Measurements from ENCODE around the gene PCCA. TPM values are rescaled to one million over a fixed set of nuclear protein-coding genes. Genes with fewer than 3 reads are reported as not detected.
"Not testable (repeated sequence)": the region's sequence is repeated elsewhere in the genome, so short reads cannot be mapped to it uniquely, and the experiment has no call there.

The PCCA gene
- total and polyA plus RNA-seq, 4 donors, result 17.7 to 37.4 (median 22.6) TPM

- H3K27ac ChIP-seq (ENCODE audit: low read depth in 1 of 2, low read length in 2 of 2), result no peak overlapping the region
- no peaks in the 10 kb centered on the region for H3K9me3 ChIP-seq (ENCODE audit: control insufficient read depth, low read length)
- no peaks in the 10 kb centered on the region for H3K36me3 ChIP-seq (ENCODE audit: control insufficient read depth in 1 of 2, insufficient read depth in 2 of 2, low read length in 1 of 2)
- ATAC-seq (ENCODE audit: low FRiP score) (no peak), DNase-seq (no peak)
- no peaks in the 10 kb centered on the region for H3K27me3 ChIP-seq (ENCODE audit: control insufficient read depth in 1 of 2, insufficient read depth in 2 of 2, low read length in 1 of 2)
- intact Hi-C loops (cut with DNase I), result no loop called here
- no peak overlapping the region for H3K4me3 ChIP-seq (ENCODE audit: low read length in 2 of 2)
- H3K4me1 ChIP-seq (ENCODE audit: control insufficient read depth in 1 of 2, insufficient read depth in 2 of 2, low read length in 2 of 2), result no peaks in the 10 kb centered on the region
- 46 to 96% methylated on average over 2 of the region's 2 CpGs for WGBS, 2 donors
Measured at GRCh38 chr13:100208626-100209025, 119.7 kb downstream of the PCCA start.

GRCh38 chr13:100209857-100210825, 121.2 kb downstream of the PCCA start:
- DNase-seq (no peak), ATAC-seq (ENCODE audit: low FRiP score) (no peak)
- H3K9me3 ChIP-seq (ENCODE audit: control insufficient read depth, low read length), result no peaks in the 10 kb centered on the region
- H3K27ac ChIP-seq (ENCODE audit: low read depth in 1 of 2, low read length in 2 of 2), result no peak overlapping the region
- intact Hi-C loops (cut with DNase I), result no loop called here
- no peaks in the 10 kb centered on the region for H3K4me1 ChIP-seq (ENCODE audit: control insufficient read depth in 1 of 2, insufficient read depth in 2 of 2, low read length in 2 of 2)
- H3K36me3 ChIP-seq (ENCODE audit: control insufficient read depth in 1 of 2, insufficient read depth in 2 of 2, low read length in 1 of 2), result no peaks in the 10 kb centered on the region
- no peak overlapping the region for H3K4me3 ChIP-seq (ENCODE audit: low read length in 2 of 2)
- WGBS, 2 donors, result 86 to 90% methylated on average over 8 of the region's 8 CpGs
- H3K27me3 ChIP-seq (ENCODE audit: control insufficient read depth in 1 of 2, insufficient read depth in 2 of 2, low read length in 1 of 2), result no peaks in the 10 kb centered on the region

GRCh38 chr13:100211016-100211710, 122.3 kb downstream of the PCCA start:
- no peak for DNase-seq
- Histone ChIP-seq H3K36me3 (ENCODE audit: control insufficient read depth in 1 of 2, insufficient read depth in 2 of 2, low read length in 1 of 2) (no peaks in the 10 kb centered on the region), H3K27me3 (ENCODE audit: control insufficient read depth in 1 of 2, insufficient read depth in 2 of 2, low read length in 1 of 2) (no peaks in the 10 kb centered on the region), H3K4me1 (ENCODE audit: control insufficient read depth in 1 of 2, insufficient read depth in 2 of 2, low read length in 2 of 2) (no peaks in the 10 kb centered on the region), H3K27ac (ENCODE audit: low read depth in 1 of 2, low read length in 2 of 2) (no peak overlapping the region), H3K4me3 (ENCODE audit: low read length in 2 of 2) (no peak overlapping the region), H3K9me3 (ENCODE audit: control insufficient read depth, low read length) (no peaks in the 10 kb centered on the region)
- WGBS, 2 donors, result 64 to 70% methylated on average over 4 of the region's 4 CpGs
- intact Hi-C loops (cut with DNase I), result no loop called here
- ATAC-seq (ENCODE audit: low FRiP score), result no peak

GRCh38 chr13:100212904-100213553, 124.1 kb downstream of the PCCA start:
- Histone ChIP-seq H3K9me3 (ENCODE audit: control insufficient read depth, low read length) (no peaks in the 10 kb centered on the region), H3K36me3 (ENCODE audit: control insufficient read depth in 1 of 2, insufficient read depth in 2 of 2, low read length in 1 of 2) (no peaks in the 10 kb centered on the region), H3K4me1 (ENCODE audit: control insufficient read depth in 1 of 2, insufficient read depth in 2 of 2, low read length in 2 of 2) (no peaks in the 10 kb centered on the region), H3K27ac (ENCODE audit: low read depth in 1 of 2, low read length in 2 of 2) (no peak overlapping the region), H3K4me3 (ENCODE audit: low read length in 2 of 2) (no peak overlapping the region), H3K27me3 (ENCODE audit: control insufficient read depth in 1 of 2, insufficient read depth in 2 of 2, low read length in 1 of 2) (no peaks in the 10 kb centered on the region)
- ATAC-seq (ENCODE audit: low FRiP score), result no peak
- WGBS, 2 donors, result 74 to 93% methylated on average over 2 of the region's 2 CpGs
- no peak for DNase-seq
- intact Hi-C loops (cut with DNase I), result no loop called here

- intact Hi-C loops (cut with DNase I), result no loop called here
- DNase-seq (no peak), ATAC-seq (ENCODE audit: low FRiP score) (no peak)
- H3K4me3 ChIP-seq (ENCODE audit: low read length in 2 of 2), result no peak overlapping the region
- H3K27me3 ChIP-seq (ENCODE audit: control insufficient read depth in 1 of 2, insufficient read depth in 2 of 2, low read length in 1 of 2), result no peaks in the 10 kb centered on the region
- no peak overlapping the region for H3K27ac ChIP-seq (ENCODE audit: low read depth in 1 of 2, low read length in 2 of 2)
- no peaks in the 10 kb centered on the region for H3K9me3 ChIP-seq (ENCODE audit: control insufficient read depth, low read length)
- no peaks in the 10 kb centered on the region for H3K36me3 ChIP-seq (ENCODE audit: control insufficient read depth in 1 of 2, insufficient read depth in 2 of 2, low read length in 1 of 2)
- H3K4me1 ChIP-seq (ENCODE audit: control insufficient read depth in 1 of 2, insufficient read depth in 2 of 2, low read length in 2 of 2), result no peaks in the 10 kb centered on the region
- WGBS, 2 donors, result 97 to 98% methylated on average over 2 of the region's 2 CpGs
Measured at GRCh38 chr13:100213576-100213975, 124.7 kb downstream of the PCCA start.

- intact Hi-C loops (cut with DNase I), result no loop called here
- no peak for DNase-seq
- H3K4me3 ChIP-seq (ENCODE audit: low read length in 2 of 2), result no peak overlapping the region
- no peaks in the 10 kb centered on the region for H3K4me1 ChIP-seq (ENCODE audit: control insufficient read depth in 1 of 2, insufficient read depth in 2 of 2, low read length in 2 of 2)
- no peaks in the 10 kb centered on the region for H3K27me3 ChIP-seq (ENCODE audit: control insufficient read depth in 1 of 2, insufficient read depth in 2 of 2, low read length in 1 of 2)
- 92 to 94% methylated on average over 3 of the region's 3 CpGs for WGBS, 2 donors
- no peaks in the 10 kb centered on the region for H3K9me3 ChIP-seq (ENCODE audit: control insufficient read depth, low read length)
- ATAC-seq (ENCODE audit: low FRiP score), result no peak
- no peak overlapping the region for H3K27ac ChIP-seq (ENCODE audit: low read depth in 1 of 2, low read length in 2 of 2)
- H3K36me3 ChIP-seq (ENCODE audit: control insufficient read depth in 1 of 2, insufficient read depth in 2 of 2, low read length in 1 of 2), result no peaks in the 10 kb centered on the region
Measured at GRCh38 chr13:100214886-100215285, 126.0 kb downstream of the PCCA start.

GRCh38 chr13:100221166-100221565, 132.3 kb downstream of the PCCA start:
- H3K4me1 ChIP-seq (ENCODE audit: control insufficient read depth in 1 of 2, insufficient read depth in 2 of 2, low read length in 2 of 2), result no peaks in the 10 kb centered on the region
- DNase-seq, result no peak
- H3K4me3 ChIP-seq (ENCODE audit: low read length in 2 of 2), result no peak overlapping the region
- H3K9me3 ChIP-seq (ENCODE audit: control insufficient read depth, low read length), result no peaks in the 10 kb centered on the region
- 91% methylated on average over 2 of the region's 2 CpGs for WGBS, 2 donors
- intact Hi-C loops (cut with DNase I), result no loop called here
- H3K36me3 ChIP-seq (ENCODE audit: control insufficient read depth in 1 of 2, insufficient read depth in 2 of 2, low read length in 1 of 2), result no peaks in the 10 kb centered on the region
- no peak for ATAC-seq (ENCODE audit: low FRiP score)
- H3K27ac ChIP-seq (ENCODE audit: low read depth in 1 of 2, low read length in 2 of 2), result no peak overlapping the region
- no peaks in the 10 kb centered on the region for H3K27me3 ChIP-seq (ENCODE audit: control insufficient read depth in 1 of 2, insufficient read depth in 2 of 2, low read length in 1 of 2)

- intact Hi-C loops (cut with DNase I); H3K4me1 ChIP-seq (ENCODE audit: control insufficient read depth in 1 of 2, insufficient read depth in 2 of 2, low read length in 2 of 2): not testable (repeated sequence)
Measured at GRCh38 chr13:100223966-100224530, 135.2 kb downstream of the PCCA start.

More at GRCh38 chr13:100223966-100224530, 135.2 kb downstream of the PCCA start:
- not testable (repeated sequence) for H3K36me3 ChIP-seq (ENCODE audit: control insufficient read depth in 1 of 2, insufficient read depth in 2 of 2, low read length in 1 of 2); H3K9me3 ChIP-seq (ENCODE audit: control insufficient read depth, low read length); H3K27me3 ChIP-seq (ENCODE audit: control insufficient read depth in 1 of 2, insufficient read depth in 2 of 2, low read length in 1 of 2); H3K4me3 ChIP-seq (ENCODE audit: low read length in 2 of 2); DNase-seq; ATAC-seq (ENCODE audit: low FRiP score); H3K27ac ChIP-seq (ENCODE audit: low read depth in 1 of 2, low read length in 2 of 2)
- 94 to 96% methylated on average over 22 to 30 of the region's 30 CpGs for WGBS, 2 donors

All from aorta (tissue), 5 donors.